GM19324 (cell line): ENCODE data around the gene CUX1.
"Not testable (repeated sequence)": the region's sequence is repeated elsewhere in the genome, so short reads cannot be mapped to it uniquely, and the experiment has no call there.

Experiments used
- ATAC-seq: cut with Tn5 transposase; IDR thresholded peaks from one replicate; pipeline ENCODE4 v1.9.1; 2021; ENCODE audit warnings: mild to moderate bottlenecking, moderate library complexity; ENCODE audit not compliant: unreplicated experiment, low FRiP score

The CUX1 gene

DNA sequence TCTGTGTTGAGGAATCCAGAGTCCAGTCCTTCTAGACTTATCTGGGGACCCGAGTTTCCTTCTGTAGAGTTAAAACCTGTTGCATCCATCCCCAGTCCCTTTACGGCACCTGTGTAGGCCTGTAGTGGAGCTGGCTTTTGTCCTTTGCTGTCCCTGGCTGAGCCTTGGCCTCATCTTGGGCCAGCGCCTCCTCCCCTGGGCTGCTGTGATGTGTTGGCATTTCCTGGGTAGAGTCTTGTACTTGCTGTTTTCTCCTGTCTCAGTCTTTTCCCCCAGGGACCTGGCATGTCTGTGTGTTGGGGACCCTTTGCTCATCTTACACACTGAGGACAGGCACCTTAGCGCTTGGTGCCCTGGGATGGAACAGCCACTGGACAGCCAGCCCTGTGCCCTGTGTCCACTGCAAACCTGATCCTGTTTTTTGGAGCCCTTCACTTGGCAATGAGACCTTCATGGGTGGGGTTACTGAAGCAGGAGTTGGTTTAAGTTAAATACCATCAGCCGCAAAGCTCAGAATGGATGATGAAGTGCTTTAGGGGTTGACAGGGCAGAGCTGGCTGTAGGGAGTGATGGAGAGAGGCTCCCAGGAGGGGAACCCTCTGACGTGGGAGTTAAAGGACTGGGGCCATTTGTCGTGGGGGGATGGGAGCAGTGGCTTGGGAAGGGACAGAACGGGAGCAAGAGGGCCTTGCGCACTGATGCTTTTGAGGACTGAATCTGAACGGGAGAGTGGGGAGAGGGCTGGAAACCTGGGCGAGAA lies 50.9 kb downstream of the CUX1 start:
- no peak for ATAC-seq

GRCh38 chr7:101869026-101869900 lies 51.8 kb downstream of the CUX1 start:
- ATAC-seq: no peak

DNA sequence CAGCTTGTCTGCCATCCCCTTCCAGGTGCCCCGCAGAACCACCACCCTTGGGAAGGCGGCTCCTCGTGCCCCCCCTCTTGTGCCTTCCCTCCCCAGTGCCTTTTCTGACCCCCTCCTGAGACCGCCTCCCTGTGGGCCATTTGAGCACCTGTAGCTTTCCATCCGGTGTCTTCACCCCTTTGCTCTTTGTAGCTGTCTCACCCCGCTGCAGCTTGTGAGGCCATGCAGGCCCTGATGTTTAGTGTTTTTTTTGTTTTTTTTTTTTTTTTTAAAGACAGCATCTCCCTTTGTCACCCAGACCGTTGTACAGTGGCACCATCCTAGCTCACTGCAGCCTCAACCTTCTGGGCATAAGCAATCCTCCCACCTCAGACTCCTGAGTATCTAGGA lies 52.5 kb downstream of the CUX1 start:
- no peak for ATAC-seq

GRCh38 chr7:101870361-101871062 lies 53.1 kb downstream of the CUX1 start:
- no peak for ATAC-seq

GRCh38 chr7:101871351-101871750 lies 53.9 kb downstream of the CUX1 start:
- ATAC-seq: no peak

GRCh38 chr7:101874028-101874427 lies 56.6 kb downstream of the CUX1 start:
- ATAC-seq: no peak

- no peak for ATAC-seq
These were observed 57.9 kb downstream of the CUX1 start for GRCh38 chr7:101875283-101875846.

- ATAC-seq: no peak
These were observed 60.6 kb downstream of the CUX1 start for GRCh38 chr7:101877882-101878591.

- ATAC-seq: no peak
These were observed 61.5 kb downstream of the CUX1 start for GRCh38 chr7:101878938-101879337.

DNA sequence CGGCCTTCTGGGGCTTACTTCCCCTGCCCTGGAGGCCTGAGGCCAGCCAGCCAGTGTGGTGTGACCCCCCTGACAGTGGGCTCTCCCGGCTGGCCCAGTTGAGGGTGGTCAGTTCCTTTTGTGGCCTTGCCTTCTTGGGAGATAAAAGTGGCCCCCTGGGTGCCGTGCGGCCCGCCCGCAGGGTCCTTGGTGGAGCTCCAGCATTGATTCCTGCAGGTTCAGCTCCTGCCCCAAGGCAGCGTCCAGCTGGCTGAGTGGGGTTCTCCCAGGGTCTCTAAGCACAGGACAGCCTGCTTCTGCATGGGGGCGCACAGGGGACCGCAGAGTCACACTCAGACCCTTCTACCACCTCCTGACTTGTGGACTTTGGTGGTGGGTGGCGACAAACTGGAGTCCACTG lies 62.1 kb downstream of the CUX1 start:
- ATAC-seq: no peak

DNA sequence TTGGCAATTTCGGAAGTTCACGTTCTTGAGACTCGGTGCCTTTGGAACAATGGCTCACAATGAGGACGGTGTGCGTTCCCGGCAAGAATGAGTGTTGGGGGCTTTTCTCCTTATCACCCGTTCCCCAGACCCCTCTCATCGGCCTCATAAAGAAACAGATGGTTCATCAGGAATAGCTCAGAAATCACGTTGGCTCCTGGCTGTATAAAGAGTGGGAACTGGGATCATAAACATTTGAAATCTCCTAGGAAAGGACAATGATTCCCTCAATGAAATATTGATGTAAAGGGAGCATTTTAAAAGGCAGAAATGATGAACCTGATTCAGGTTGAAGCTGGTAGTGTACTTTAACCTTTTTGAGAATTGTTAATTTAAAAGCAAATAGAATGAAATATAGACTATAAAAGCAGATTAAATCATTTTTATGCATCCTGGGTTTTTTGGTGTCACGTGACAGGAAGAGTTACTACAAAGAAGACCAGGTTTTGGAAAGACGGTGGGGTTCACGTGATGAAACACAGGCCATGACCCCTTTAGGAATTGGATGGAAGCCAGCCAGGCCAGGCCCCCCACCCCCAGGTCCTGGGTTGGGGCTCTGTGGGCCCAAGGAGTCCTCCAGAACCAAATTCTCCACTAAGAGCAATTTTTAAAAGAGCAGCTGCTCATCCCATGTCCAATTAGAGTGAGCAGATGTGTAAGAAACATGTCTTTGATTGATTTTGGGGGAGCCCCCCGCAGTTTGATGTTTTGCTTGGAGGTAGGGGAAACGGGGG lies 63.0 kb downstream of the CUX1 start:
- ATAC-seq: no peak

DNA sequence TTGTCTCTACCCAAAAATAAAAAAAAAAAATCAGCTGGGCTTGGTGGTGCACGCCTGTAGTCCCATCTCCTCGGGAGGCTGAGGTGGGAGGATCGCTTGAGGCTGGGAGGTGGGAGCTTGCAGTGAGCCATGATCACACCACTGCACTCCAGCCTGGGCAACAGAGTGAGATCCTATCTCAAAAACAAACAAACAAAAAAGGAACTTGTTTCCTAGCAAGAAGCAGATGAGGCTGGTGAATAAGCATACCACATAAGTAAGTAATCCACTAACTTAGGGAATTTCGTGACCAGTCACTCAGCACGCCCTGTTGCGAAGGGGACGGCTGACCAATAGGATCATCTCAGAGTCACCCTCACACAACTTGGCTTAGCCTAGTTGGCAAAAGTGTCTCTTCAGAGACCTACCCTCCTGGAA lies 64.6 kb downstream of the CUX1 start:
- ATAC-seq: no peak

DNA sequence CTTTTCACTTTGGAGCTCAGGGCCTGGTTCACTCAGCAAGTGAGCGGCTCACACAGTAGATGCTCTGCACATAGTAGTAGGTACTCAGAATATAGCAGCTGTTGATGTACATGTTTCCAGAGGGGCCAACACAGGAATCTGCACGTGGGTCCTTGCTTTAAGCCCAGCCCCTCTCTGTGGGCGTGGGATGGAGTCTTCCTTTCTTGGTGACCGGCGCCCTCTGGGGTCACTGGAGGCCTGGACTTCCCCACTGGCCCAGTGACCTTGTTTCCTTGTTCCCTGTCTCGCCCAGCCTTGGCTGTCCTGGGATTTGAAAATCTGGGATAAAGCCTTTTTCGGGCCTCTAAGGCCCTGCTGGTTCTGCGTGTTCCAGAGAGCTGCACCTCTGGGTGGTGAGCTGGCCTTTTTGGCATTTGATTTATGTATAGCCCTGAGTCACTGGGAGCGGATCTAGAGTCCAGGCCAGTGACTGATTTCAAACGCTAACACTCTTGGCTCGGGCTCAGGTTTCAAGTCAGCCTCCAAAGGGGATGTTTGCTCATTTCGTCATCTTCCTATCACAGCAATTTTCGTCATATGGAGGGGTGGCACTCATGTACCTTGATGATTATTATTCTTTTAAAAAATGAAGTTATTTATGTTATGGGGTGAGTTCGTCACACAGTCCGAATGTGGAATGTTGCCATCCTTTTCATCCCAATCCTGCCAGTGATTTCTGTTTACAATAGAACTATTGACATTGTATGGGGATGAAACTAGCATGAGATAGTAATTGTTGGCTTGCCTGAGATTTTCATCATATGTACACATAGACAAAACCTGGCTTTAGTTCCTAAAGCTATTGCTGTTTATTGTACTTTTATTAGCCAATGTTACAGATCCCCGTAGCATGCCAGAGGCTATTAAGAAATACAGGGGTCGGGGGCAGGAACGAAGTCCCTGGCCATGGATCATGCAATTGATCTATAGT lies 65.5 kb downstream of the CUX1 start:
- no peak for ATAC-seq

DNA sequence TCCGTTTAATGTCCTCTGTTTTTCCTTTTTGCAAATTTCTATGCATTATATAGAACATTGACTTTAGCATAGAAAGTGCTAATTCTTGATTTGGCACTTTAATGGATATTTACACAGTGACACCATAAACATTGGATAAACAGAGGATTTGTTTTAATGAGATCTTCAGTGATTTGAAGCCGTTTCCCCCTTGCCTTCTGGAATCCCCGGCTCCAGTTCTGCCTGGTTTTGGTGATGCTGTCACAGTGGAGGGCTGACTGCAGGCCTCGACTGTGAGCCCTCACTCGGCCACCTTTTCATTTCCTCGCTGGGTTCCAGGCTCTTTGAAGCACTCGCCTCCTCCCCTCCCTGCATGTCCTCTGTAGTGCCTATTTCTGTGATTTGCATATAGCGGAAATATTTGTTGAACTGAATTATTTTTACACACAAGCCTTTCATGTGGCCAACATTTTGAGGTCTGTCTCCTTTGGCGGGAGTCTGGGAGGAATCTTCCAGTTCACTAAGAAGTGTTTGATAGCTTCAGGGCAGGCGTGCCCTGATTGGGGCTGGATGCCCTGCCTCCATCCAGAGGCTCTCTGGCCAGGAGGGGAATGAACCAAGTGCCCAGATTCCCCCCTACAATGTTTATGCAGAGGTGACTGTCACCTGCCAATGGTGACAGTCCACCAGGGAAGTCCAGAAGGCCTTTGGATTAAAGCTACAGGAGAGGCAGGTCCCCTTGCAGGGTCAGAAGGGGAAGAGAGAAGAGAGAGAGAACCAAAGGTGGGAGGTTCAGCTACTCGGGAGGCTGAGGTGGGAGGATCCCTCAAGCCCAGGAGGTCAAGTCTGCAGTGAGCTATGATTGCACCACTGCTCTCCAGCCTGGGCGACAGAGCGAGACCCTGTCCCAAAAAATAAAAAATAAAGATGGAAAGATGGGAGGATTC lies 67.5 kb downstream of the CUX1 start:
- no peak for ATAC-seq

- no peak for ATAC-seq
These were observed 68.2 kb downstream of the CUX1 start for GRCh38 chr7:101885597-101885955.

DNA sequence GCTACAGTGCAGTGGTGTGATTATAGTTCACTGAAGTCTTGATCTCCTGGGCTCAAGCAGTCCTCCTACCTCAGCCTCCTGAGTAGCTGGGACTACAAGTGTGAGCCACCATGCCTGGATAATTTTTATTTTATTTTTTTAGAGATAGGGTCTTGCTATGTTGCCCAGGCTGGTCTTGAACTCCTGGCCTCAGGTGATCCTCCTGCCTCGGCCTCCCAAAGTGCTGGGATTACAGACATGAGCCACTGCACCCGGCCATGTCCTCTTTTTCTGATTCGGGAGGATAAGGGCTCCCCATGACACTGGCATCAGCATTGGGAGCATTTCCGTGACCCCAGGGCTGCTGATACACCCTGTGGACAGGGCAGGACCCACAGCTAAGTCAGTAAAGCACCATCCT lies 69.9 kb downstream of the CUX1 start:
- ATAC-seq: not testable (repeated sequence)

- not testable (repeated sequence) for ATAC-seq
These were observed 71.1 kb downstream of the CUX1 start for GRCh38 chr7:101888564-101888963.
